ENCODE measurements around the gene SGCD.

The SGCD gene

DNA sequence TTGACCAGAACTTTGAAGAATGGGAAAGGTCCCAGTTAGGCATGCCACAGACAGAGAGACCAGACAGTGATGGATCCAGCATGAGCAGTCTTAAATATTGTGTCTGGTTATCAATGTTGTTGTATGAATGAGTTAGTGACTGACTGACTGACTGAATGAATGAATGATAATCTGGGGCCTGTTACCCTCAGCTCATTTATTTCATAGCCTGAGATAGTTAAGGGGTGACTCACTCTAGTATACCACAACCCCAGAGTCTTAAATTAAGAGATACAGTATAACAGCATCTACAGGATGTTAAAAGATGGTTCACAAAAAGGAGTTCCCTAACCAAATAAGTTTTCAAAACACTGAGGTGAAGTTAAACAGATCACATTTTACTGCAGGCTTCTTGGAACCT lies 133.5 kb downstream of the SGCD start:
- Histone ChIP-seq H3K36me3 (ENCODE audit: control insufficient read depth in 1 of 2, insufficient read depth in 2 of 2, low read depth in 1 of 2, low read length in 2 of 2) (no peaks in the 10 kb centered on the region), H3K18ac (ENCODE audit: low read depth in 1 of 2, low read length in 2 of 2) (no peak overlapping the region), H3K27ac (ENCODE audit: low read length, poor library complexity, severe bottlenecking) (no peak overlapping the region), H3K4me3 (ENCODE audit: insufficient read depth in 1 of 2, low read depth in 1 of 2, low read length in 2 of 2) (no peak overlapping the region), H3K23ac (ENCODE audit: low read length in 2 of 2) (no peak overlapping the region), H3K4me2 (ENCODE audit: low read length, poor library complexity, severe bottlenecking) (no peak overlapping the region), H3K4me1 (ENCODE audit: control insufficient read depth, insufficient read depth, low read depth, low read length) (no peaks in the 10 kb centered on the region), H3K27me3 (ENCODE audit: control insufficient read depth in 1 of 2, insufficient read depth in 1 of 2, low read length in 2 of 2) (no peaks in the 10 kb centered on the region), H2AK5ac (ENCODE audit: low read length, severe bottlenecking) (no peak overlapping the region), H3K9me3 (ENCODE audit: control insufficient read depth, low read length) (no peaks in the 10 kb centered on the region), H2BK120ac (ENCODE audit: low read depth, low read length) (no peak overlapping the region), H3K79me1 (replicated peaks; ENCODE audit: low read length, poor library complexity, severe bottlenecking) (no peaks in the 10 kb centered on the region), H2AFZ (ENCODE audit: low read depth, low read length) (no peak overlapping the region), H4K8ac (ENCODE audit: low read length) (no peak overlapping the region), H2BK15ac (ENCODE audit: low read depth, poor library complexity, severe bottlenecking) (no peak overlapping the region), H3K4ac (ENCODE audit: low read depth in 1 of 2, low read length in 2 of 2) (no peak overlapping the region), H4K91ac (ENCODE audit: low read length) (no peak overlapping the region), H2BK12ac (ENCODE audit: low read length in 2 of 2) (no peak overlapping the region), H3K9ac (ENCODE audit: low read length) (no peak overlapping the region), H2BK5ac (ENCODE audit: low read depth, low read length, poor library complexity, severe bottlenecking) (no peak overlapping the region), H3K14ac (ENCODE audit: low read length in 2 of 2) (no peak overlapping the region)
- no peak for DNase-seq

DNA sequence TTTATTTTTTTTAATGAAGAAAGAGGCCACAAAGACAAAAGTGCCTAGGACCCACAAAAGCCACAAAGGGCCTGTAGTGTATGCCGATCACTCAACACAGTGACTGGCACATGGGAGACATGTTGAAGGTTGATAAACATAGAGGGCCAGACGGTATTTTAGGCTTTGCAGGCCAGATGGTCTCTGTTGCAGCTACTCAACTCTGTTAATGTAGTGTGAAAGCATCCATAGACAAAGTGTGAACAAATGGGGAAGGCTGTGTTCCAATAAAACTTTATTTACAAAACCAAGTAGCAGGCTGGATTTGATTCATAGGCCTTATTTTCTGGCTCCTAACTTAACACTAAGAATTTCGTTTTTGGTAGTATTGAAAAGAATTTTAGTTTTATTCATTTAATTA lies 139.9 kb downstream of the SGCD start:
- Histone ChIP-seq H3K18ac (ENCODE audit: low read depth in 1 of 2, low read length in 2 of 2) (no peak overlapping the region), H3K79me1 (replicated peaks; ENCODE audit: low read length, poor library complexity, severe bottlenecking) (no peaks in the 10 kb centered on the region), H2AFZ (ENCODE audit: low read depth, low read length) (no peak overlapping the region), H2AK5ac (ENCODE audit: low read length, severe bottlenecking) (no peak overlapping the region), H3K14ac (ENCODE audit: low read length in 2 of 2) (no peak overlapping the region), H2BK120ac (ENCODE audit: low read depth, low read length) (no peak overlapping the region), H3K9me3 (ENCODE audit: control insufficient read depth, low read length) (no peaks in the 10 kb centered on the region), H3K27ac (ENCODE audit: low read length, poor library complexity, severe bottlenecking) (no peak overlapping the region), H2BK15ac (ENCODE audit: low read depth, poor library complexity, severe bottlenecking) (no peak overlapping the region), H3K4ac (ENCODE audit: low read depth in 1 of 2, low read length in 2 of 2) (no peak overlapping the region), H3K9ac (ENCODE audit: low read length) (no peak overlapping the region), H3K4me1 (ENCODE audit: control insufficient read depth, insufficient read depth, low read depth, low read length) (no peaks in the 10 kb centered on the region), H3K27me3 (ENCODE audit: control insufficient read depth in 1 of 2, insufficient read depth in 1 of 2, low read length in 2 of 2) (no peaks in the 10 kb centered on the region), H3K4me2 (ENCODE audit: low read length, poor library complexity, severe bottlenecking) (no peak overlapping the region), H2BK12ac (ENCODE audit: low read length in 2 of 2) (no peak overlapping the region), H4K91ac (ENCODE audit: low read length) (no peak overlapping the region), H3K4me3 (ENCODE audit: insufficient read depth in 1 of 2, low read depth in 1 of 2, low read length in 2 of 2) (no peak overlapping the region), H2BK5ac (ENCODE audit: low read depth, low read length, poor library complexity, severe bottlenecking) (no peak overlapping the region), H3K36me3 (ENCODE audit: control insufficient read depth in 1 of 2, insufficient read depth in 2 of 2, low read depth in 1 of 2, low read length in 2 of 2) (no peaks in the 10 kb centered on the region), H4K8ac (ENCODE audit: low read length) (no peak overlapping the region), H3K23ac (ENCODE audit: low read length in 2 of 2) (no peak overlapping the region)
- 87% methylated on average over 2 of the region's 3 CpGs for WGBS
- DNase-seq, result no peak

DNA sequence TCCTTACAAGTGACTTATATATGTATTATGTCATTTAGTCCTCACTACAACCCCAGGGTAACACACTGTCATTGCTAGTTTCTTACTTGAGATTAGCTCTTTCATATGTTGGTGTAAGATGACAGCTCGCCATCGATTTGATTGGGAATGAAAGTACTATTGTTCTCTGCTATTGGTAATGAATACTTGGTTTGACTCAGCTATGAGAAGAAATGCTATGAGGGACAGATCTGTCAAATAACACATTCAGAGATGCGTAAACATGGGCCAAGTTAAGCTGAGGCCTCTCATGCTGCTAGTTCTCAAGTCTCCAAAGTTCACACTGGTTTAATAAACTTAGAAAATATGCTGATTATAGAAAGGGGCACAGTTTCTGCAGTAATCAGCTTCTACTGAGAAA lies 142.7 kb downstream of the SGCD start:
- no peak overlapping the region for H3K4ac ChIP-seq (ENCODE audit: low read depth in 1 of 2, low read length in 2 of 2)
- no peaks in the 10 kb centered on the region for H3K9me3 ChIP-seq (ENCODE audit: control insufficient read depth, low read length)
- no peak overlapping the region for H4K91ac ChIP-seq (ENCODE audit: low read length)
- H3K14ac ChIP-seq (ENCODE audit: low read length in 2 of 2), result no peak overlapping the region
- H3K9ac ChIP-seq (ENCODE audit: low read length), result no peak overlapping the region
- H2BK120ac ChIP-seq (ENCODE audit: low read depth, low read length), result no peak overlapping the region
- H2AK5ac ChIP-seq (ENCODE audit: low read length, severe bottlenecking), result no peak overlapping the region
- H3K4me1 ChIP-seq (ENCODE audit: control insufficient read depth, insufficient read depth, low read depth, low read length), result peaks cover 3% of the 10 kb centered on the region
- no peak for DNase-seq
- no peaks in the 10 kb centered on the region for H3K27me3 ChIP-seq (ENCODE audit: control insufficient read depth in 1 of 2, insufficient read depth in 1 of 2, low read length in 2 of 2)
- H2BK5ac ChIP-seq (ENCODE audit: low read depth, low read length, poor library complexity, severe bottlenecking), result no peak overlapping the region
- H3K18ac ChIP-seq (ENCODE audit: low read depth in 1 of 2, low read length in 2 of 2), result no peak overlapping the region
- no peak overlapping the region for H3K27ac ChIP-seq (ENCODE audit: low read length, poor library complexity, severe bottlenecking)
- no peak overlapping the region for H2AFZ ChIP-seq (ENCODE audit: low read depth, low read length)
- H3K79me1 ChIP-seq (replicated peaks; ENCODE audit: low read length, poor library complexity, severe bottlenecking), result no peaks in the 10 kb centered on the region
- H2BK12ac ChIP-seq (ENCODE audit: low read length in 2 of 2), result no peak overlapping the region
- H4K8ac ChIP-seq (ENCODE audit: low read length), result no peak overlapping the region
- H3K23ac ChIP-seq (ENCODE audit: low read length in 2 of 2), result no peak overlapping the region
- H3K4me2 ChIP-seq (ENCODE audit: low read length, poor library complexity, severe bottlenecking), result no peak overlapping the region
- H3K4me3 ChIP-seq (ENCODE audit: insufficient read depth in 1 of 2, low read depth in 1 of 2, low read length in 2 of 2), result no peak overlapping the region
- 100% methylated on average over 3 of the region's 3 CpGs for WGBS
- H2BK15ac ChIP-seq (ENCODE audit: low read depth, poor library complexity, severe bottlenecking), result no peak overlapping the region
- no peaks in the 10 kb centered on the region for H3K36me3 ChIP-seq (ENCODE audit: control insufficient read depth in 1 of 2, insufficient read depth in 2 of 2, low read depth in 1 of 2, low read length in 2 of 2)

DNA sequence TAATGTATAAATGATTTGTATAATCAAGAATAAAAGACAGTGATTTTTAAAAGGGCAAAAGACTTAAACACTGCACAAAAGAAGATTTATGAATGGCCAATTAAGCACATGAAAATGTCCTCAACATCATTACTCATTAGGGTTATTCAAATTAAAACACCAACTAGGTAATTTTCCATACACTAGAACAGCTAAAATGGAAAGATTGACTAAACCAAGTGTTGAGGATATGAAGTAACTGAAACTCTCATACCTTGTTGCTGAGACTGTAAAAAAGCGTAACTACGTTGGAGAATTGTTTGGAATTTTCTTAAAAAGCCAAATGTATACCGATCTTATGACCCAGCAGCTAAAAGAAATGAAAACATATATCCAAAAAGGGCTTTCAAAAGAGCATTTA lies 144.9 kb downstream of the SGCD start:
- Histone ChIP-seq H3K9ac (ENCODE audit: low read length) (no peak overlapping the region), H3K79me1 (replicated peaks; ENCODE audit: low read length, poor library complexity, severe bottlenecking) (no peaks in the 10 kb centered on the region), H3K27me3 (ENCODE audit: control insufficient read depth in 1 of 2, insufficient read depth in 1 of 2, low read length in 2 of 2) (no peaks in the 10 kb centered on the region), H3K9me3 (ENCODE audit: control insufficient read depth, low read length) (no peaks in the 10 kb centered on the region), H2BK12ac (ENCODE audit: low read length in 2 of 2) (no peak overlapping the region), H4K91ac (ENCODE audit: low read length) (no peak overlapping the region), H2AFZ (ENCODE audit: low read depth, low read length) (no peak overlapping the region), H3K4ac (ENCODE audit: low read depth in 1 of 2, low read length in 2 of 2) (no peak overlapping the region), H3K23ac (ENCODE audit: low read length in 2 of 2) (no peak overlapping the region), H2BK120ac (ENCODE audit: low read depth, low read length) (no peak overlapping the region), H2AK5ac (ENCODE audit: low read length, severe bottlenecking) (no peak overlapping the region), H3K14ac (ENCODE audit: low read length in 2 of 2) (no peak overlapping the region), H3K4me3 (ENCODE audit: insufficient read depth in 1 of 2, low read depth in 1 of 2, low read length in 2 of 2) (no peak overlapping the region), H3K4me2 (ENCODE audit: low read length, poor library complexity, severe bottlenecking) (no peak overlapping the region), H3K36me3 (ENCODE audit: control insufficient read depth in 1 of 2, insufficient read depth in 2 of 2, low read depth in 1 of 2, low read length in 2 of 2) (no peaks in the 10 kb centered on the region), H3K18ac (ENCODE audit: low read depth in 1 of 2, low read length in 2 of 2) (no peak overlapping the region), H4K8ac (ENCODE audit: low read length) (no peak overlapping the region), H2BK5ac (ENCODE audit: low read depth, low read length, poor library complexity, severe bottlenecking) (no peak overlapping the region), H2BK15ac (ENCODE audit: low read depth, poor library complexity, severe bottlenecking) (no peak overlapping the region), H3K4me1 (ENCODE audit: control insufficient read depth, insufficient read depth, low read depth, low read length) (peaks cover 5% of the 10 kb centered on the region), H3K27ac (ENCODE audit: low read length, poor library complexity, severe bottlenecking) (no peak overlapping the region)
- 92% methylated on average over 2 of the region's 3 CpGs for WGBS
- no peak for DNase-seq

Data from mesenchymal stem cell (in vitro differentiated cells and primary cell).